GM19238 (cell line): ENCODE results near the gene EDDM13.
A peak's percentile ranks its signal among the peaks of the same experiment; 100 is the strongest.
"Not testable (repeated sequence)": the region's sequence is repeated elsewhere in the genome, so short reads cannot be mapped to it uniquely, and the experiment has no call there.

Experiments
- DNase-seq: peaks from one replicate; pipeline ENCODE4 v3.0.0; 2011; ENCODE audit warnings: low spot score; ENCODE audit not compliant: insufficient read length

Gene EDDM13

GRCh38 chr19:56321254-56321988 lies 48.9 kb downstream of the EDDM13 start:
- DNase-seq: no peak

DNA sequence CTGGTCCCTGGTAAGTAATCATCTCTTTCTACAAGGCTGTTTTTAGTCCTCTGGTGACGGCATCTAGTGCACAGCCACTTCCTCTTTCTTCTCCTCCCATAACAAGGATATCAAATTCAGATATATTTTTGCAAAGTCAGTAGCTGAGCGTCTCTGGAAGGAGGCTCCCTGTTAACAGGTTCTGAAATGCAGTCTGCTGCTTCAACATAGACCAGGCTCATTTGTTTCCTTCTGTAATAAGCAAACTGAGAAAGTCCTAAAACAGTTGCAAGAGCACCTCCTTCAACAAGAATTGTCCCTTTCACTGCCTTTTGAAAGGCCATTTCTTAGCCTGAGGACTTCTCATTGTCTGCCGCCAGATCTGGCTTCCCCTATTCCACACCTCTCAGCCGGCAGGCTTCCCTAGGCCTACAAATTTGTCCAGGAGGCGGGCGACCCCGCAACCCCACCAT lies 49.5 kb downstream of the EDDM13 start:
- DNase-seq: no peak

DNA sequence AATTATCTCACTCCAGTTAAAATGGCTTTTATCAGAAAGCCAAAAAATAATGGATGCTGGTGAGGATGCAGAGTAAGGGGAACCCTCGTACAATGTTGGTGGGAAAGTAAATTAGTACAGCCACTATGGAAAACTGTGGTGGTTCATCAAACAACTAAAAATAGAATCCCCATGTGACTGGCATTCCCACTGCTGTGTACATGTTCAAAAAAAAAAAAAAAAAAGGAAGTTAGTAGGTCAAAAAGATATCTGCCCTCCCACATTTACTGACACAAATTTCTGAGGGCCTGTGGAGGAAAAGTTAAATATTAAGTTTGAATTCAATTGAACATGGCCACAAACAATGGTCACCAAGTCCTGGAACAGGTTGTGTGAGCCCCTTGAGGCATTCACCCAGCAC lies 51.9 kb downstream of the EDDM13 start:
- DNase-seq: no peak

DNA sequence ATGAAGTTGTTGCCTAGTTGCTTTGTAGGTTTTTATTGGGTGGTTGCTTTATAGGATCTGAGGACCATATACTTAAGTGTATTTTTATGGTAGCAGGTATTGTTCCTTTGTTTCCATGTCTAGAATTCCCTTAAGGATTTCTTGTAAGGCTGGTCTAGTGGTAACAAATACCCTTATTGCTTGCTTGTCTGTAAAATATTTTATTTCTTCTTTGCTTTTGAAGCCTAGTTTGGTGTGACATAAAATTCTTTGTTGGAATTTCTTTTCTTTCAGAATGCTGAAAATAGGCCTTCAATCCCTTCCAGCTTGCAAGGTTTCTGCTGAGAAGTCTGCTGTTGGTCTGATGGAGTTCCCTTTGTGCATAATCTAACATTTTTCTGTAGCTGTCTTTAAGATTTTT lies 60.1 kb downstream of the EDDM13 start:
- DNase-seq: no peak

DNA sequence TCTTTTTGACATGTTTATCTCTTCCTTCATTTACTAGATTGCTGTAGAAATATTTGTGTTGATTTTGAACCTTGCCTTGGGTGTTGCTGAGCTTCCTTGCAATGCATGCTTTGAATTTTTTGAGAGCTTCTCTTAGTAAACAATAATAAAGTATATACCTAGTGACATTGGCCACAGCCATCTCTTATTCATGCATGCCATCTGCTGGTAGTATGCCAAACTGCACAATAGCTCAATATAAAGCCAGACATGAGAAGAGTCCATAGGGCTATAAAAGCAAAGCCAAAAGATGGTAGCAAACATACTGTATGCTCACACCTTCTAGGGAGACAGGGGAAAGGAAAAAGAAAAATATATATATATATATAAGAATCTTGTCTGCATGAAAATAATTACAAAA lies 61.0 kb downstream of the EDDM13 start:
- peak; percentile 23 for DNase-seq

GRCh38 chr19:56335371-56335770 lies 62.8 kb downstream of the EDDM13 start:
- not testable (repeated sequence) for DNase-seq

DNA sequence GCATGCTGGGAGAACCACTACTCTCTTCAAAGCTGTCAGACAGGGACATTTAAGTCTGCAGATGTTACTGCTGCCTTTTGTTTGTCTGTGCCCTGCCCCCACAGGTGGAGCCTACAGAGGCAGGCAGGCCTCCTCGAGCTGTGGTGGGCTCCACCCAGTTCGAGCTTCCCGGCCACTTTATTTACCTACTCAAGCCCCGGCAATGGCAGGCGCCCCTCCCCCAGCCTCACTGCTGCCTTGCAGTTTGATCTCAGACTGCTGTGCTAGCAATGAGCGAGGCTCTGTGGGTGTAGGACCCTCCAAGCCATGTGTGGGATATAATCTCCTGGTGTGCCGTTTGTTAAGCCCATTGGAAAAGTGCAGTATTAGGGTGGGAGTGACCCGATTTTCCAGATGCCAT lies 64.5 kb downstream of the EDDM13 start:
- DNase-seq: not testable (repeated sequence)

- DNase-seq: not testable (repeated sequence)
Observed at GRCh38 chr19:56339031-56339430, 66.5 kb downstream of the EDDM13 start.

GRCh38 chr19:56341948-56342347 lies 69.4 kb downstream of the EDDM13 start:
- DNase-seq: no peak

DNA sequence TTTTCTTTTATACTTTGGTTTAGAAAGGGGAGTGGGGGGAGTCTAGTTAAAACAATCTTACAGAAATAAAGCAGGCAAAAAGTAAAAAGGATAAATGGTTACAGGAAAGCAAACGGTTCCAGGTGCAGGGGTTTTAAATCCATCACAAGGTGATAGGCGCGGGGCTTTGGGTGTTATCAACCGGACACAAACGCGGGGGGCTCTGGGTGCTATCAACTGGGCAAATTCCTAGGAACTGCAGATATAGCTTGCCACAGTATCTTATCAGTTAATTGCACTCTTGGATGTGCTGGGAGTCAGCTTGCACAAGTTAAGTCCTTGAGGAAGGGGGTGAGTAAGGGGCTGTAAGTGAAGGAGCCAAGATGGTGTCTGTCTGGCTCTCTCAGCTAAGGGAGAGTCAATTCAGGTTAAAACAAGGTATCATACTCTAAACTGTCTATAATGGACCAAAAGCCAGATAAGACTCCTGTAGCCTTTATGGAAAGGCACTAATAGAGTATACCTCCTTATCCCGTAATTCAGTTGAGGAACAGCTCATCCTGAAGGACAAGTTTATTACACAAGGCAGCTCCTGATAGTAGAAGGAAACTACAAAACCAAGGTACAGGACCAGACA lies 74.7 kb downstream of the EDDM13 start:
- DNase-seq: no peak

DNA sequence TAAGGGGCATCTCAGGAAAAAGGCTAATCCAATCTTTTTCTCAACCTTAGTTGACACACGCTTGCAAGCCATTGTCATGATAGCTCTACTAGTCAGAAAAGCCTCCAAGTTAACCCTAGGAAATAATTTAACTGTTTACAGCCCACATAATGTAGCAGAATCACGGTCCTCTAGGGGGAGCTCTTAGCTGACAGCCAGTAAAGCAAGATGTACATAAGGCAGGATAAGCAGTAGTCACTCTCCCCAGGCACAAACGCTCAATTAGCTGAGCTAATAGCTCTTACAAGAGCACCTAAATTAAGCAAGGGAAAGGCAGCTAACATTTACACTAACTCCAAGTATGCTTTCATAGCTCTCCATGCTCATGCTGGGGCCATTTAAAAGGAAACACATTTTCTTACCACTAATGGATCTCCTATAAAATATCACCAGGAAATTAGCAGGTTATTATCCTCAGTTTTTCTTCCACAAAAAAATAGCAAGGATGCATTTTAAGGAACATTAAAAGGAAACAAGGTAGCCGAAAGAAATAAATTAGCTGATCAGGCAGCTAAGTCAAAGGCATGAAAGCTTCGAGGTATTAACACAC lies 75.8 kb downstream of the EDDM13 start:
- DNase-seq: no peak

- DNase-seq: no peak
Observed at GRCh38 chr19:56350416-56351045, 78.0 kb downstream of the EDDM13 start.

GRCh38 chr19:56351208-56351607 lies 78.7 kb downstream of the EDDM13 start:
- no peak for DNase-seq

GRCh38 chr19:56355517-56355916 lies 83.0 kb downstream of the EDDM13 start:
- no peak for DNase-seq

- no peak for DNase-seq
Observed at GRCh38 chr19:56356944-56357343, 84.4 kb downstream of the EDDM13 start.
